Right atrium auricular region (tissue), 2 donors: ENCODE measurements around the gene FKBP6. TPM values are rescaled to one million over a fixed set of nuclear protein-coding genes. Genes with fewer than 3 reads are reported as not detected.
A peak's percentile ranks its signal among the peaks of the same experiment; 100 is the strongest.
"Not testable (repeated sequence)": the region's sequence is repeated elsewhere in the genome, so short reads cannot be mapped to it uniquely, and the experiment has no call there.

ENCODE experiments used
- DNase-seq: peaks from one replicate; pipeline ENCODE4 v3.0.0-alpha.2; 2019; ENCODE audit warnings: low spot score
- H3K27ac ChIP-seq, 2 donors: fragments of 200-600 bp; sonication (generic); 1 replicate in 1 of 2; 2 replicates in 1 of 2; pipeline ENCODE4 v1.5.1; 2016 to 2019
- H3K27me3 ChIP-seq, 2 donors: fragments of 200-600 bp; sonication (generic); one replicate each; pipeline versions ENCODE4 v1.5.1 to v1.6.0; 2017 to 2019
- H3K36me3 ChIP-seq: fragments of 200-600 bp; sonication (generic); one replicate; pipeline ENCODE4 v1.5.1; 2016
- H3K4me1 ChIP-seq, 2 donors: fragments of 200-600 bp; sonication (generic); one replicate each; pipeline versions ENCODE4 v1.5.1 to v1.6.0; 2017 to 2019
- H3K4me3 ChIP-seq, 2 donors: fragments of 200-600 bp; sonication (generic); 1 replicate in 1 of 2; 2 replicates in 1 of 2; pipeline ENCODE4 v1.5.1; 2017 to 2019; ENCODE audit warnings: mild to moderate bottlenecking in 1 of 2, moderate library complexity in 1 of 2
- H3K9me3 ChIP-seq, 2 donors: fragments of 200-600 bp; sonication (generic); one replicate each; pipeline ENCODE4 v1.5.1; 2019
- total RNA-seq, 2 donors: library from RNA; depleted of rRNA; stranded (reverse); fragments of >200 nt; gene quantifications; one replicate each; pipeline ENCODE4 v1.1.0, GENCODE V29; 2016
- TF ChIP-seq, protein P1 (sequence below), 2 donors: fragments of 200-600 bp; sonication (generic); IDR thresholded peaks; one replicate each; pipeline ENCODE4 v1.5.1; 2019; ENCODE audit warnings: antibody characterized with exemption in 2 of 2

The FKBP6 gene
- total RNA-seq, 2 donors from 2014 or later, result not detected

DNA sequence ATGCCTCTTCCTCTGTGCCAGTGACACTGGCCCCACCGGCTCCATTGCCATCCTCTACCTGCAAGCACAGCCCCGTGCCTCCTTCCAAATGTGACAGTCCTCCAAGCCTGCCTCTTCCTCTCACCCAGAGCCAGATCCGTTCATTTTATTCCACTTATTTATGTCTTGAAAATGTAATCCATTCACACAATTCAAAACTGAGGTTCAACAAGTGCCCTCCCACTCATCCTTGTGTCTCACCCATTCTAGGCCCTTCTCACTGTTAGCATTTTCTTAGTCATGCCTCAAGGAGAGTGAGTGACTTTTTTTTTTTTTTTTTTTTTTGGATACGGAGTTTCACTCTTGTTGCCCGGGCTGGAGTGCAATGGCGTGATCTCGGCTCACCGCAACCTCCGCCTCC is 41.7 kb downstream of the FKBP6 start:
- H3K9me3 ChIP-seq, result no peaks in the 10 kb centered on the region
- no peak for DNase-seq
- no peak overlapping the region for H3K4me3 ChIP-seq
- H3K36me3 ChIP-seq, result no peaks in the 10 kb centered on the region
- H3K4me1 ChIP-seq, result no peaks in the 10 kb centered on the region
- TF ChIP-seq, protein P1, sequence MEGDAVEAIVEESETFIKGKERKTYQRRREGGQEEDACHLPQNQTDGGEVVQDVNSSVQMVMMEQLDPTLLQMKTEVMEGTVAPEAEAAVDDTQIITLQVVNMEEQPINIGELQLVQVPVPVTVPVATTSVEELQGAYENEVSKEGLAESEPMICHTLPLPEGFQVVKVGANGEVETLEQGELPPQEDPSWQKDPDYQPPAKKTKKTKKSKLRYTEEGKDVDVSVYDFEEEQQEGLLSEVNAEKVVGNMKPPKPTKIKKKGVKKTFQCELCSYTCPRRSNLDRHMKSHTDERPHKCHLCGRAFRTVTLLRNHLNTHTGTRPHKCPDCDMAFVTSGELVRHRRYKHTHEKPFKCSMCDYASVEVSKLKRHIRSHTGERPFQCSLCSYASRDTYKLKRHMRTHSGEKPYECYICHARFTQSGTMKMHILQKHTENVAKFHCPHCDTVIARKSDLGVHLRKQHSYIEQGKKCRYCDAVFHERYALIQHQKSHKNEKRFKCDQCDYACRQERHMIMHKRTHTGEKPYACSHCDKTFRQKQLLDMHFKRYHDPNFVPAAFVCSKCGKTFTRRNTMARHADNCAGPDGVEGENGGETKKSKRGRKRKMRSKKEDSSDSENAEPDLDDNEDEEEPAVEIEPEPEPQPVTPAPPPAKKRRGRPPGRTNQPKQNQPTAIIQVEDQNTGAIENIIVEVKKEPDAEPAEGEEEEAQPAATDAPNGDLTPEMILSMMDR (IDR thresholded peaks at IDR 0.05), result no peak
- H3K27ac ChIP-seq, result no peak overlapping the region
- H3K27me3 ChIP-seq, result no peaks in the 10 kb centered on the region

DNA sequence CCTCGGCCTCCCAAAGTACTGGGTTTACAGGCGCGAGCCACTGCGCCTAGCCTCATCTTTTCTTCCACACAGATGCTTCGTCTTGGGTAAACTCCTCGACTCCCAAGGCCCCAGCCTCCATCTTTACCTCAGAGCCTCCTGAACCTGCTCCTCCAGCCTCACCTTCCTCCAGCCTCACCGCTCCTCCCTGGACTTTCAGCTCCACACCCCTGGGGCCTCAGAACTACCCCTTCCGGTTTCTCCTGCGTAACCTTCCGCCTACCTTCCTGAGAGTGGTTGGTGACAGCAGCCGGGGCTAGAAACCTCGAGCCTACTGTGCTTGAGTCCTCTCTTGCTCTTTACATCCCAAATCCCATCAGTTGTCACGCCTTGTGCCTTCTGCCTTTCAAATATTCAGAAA is 45.8 kb downstream of the FKBP6 start:
- no peak for DNase-seq
- Histone ChIP-seq H3K27ac (no peak overlapping the region), H3K27me3 (peaks cover 0 to 5% of the 10 kb centered on the region in 2 donors), H3K36me3 (no peaks in the 10 kb centered on the region), H3K4me3 (no peak overlapping the region), H3K4me1 (no peaks in the 10 kb centered on the region), H3K9me3 (no peaks in the 10 kb centered on the region)
- TF ChIP-seq, protein P1 (IDR thresholded peaks at IDR 0.05), result no peak

DNA sequence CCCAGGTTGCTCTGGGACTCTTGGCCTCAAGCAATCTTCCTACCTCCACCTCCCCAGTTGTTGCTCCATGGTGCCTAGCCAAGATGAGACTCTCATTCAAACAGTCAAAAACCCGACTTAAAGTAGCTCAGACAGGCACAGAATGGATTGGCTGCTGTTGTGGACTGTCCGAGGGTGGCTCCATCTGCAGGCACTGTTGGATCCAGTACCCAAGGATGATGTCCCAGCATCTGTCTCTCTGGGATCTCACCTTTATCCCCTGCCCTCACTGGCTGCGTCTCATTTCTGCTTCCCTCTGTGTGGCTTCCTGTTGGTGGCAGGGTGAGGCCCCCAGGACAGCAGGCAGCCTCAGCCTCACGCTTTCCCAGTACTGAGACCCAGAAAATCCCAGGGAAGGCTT is 48.3 kb downstream of the FKBP6 start:
- not testable (repeated sequence) for H3K27me3 ChIP-seq, H3K9me3 ChIP-seq, DNase-seq, H3K36me3 ChIP-seq, H3K4me1 ChIP-seq, H3K27ac ChIP-seq, H3K4me3 ChIP-seq

DNA sequence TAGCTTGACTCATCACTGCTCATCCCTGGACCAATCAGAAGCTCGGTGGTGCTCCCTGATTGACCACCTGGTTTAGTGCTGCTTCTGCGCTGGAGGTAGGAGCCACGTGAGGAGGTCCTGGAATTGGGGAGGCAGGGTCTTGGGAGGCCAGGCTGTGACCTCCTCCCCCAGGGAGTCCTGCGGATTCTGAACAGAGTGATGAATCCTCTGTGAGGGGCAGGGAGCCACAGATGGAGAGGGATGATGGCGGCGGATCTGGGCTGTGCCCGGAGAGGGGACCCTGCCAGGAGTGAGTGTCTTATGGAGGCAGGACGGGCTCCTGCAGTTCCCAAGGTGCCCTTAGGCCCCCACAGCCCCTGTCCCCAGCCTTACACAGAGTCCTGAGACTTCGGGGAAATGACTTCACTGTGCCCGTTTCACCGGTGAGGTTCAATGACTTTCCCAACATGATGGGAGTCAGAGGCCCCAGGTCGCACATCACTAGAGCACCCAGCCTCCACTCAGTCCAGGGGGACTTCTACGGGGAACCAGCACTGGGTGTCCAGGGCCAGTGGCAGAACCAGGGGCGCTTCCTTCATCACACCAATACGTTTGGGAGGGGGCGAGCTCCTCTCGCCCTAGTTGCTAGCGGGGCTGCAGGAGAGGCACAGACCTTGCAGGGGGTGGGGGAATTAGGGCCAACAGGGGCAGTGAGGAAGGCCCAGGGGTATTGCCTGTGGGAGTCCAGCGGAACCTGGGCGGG is 48.9 kb downstream of the FKBP6 start:
- Histone ChIP-seq H3K27ac (no peak overlapping the region), H3K9me3 (no peaks in the 10 kb centered on the region), H3K27me3 (peaks cover 0 to 5% of the 10 kb centered on the region in 2 donors), H3K4me1 (no peaks in the 10 kb centered on the region), H3K4me3 (no peak overlapping the region), H3K36me3 (no peaks in the 10 kb centered on the region)
- no peak for DNase-seq
- TF ChIP-seq, protein P1 (IDR thresholded peaks at IDR 0.05), result no peak

DNA sequence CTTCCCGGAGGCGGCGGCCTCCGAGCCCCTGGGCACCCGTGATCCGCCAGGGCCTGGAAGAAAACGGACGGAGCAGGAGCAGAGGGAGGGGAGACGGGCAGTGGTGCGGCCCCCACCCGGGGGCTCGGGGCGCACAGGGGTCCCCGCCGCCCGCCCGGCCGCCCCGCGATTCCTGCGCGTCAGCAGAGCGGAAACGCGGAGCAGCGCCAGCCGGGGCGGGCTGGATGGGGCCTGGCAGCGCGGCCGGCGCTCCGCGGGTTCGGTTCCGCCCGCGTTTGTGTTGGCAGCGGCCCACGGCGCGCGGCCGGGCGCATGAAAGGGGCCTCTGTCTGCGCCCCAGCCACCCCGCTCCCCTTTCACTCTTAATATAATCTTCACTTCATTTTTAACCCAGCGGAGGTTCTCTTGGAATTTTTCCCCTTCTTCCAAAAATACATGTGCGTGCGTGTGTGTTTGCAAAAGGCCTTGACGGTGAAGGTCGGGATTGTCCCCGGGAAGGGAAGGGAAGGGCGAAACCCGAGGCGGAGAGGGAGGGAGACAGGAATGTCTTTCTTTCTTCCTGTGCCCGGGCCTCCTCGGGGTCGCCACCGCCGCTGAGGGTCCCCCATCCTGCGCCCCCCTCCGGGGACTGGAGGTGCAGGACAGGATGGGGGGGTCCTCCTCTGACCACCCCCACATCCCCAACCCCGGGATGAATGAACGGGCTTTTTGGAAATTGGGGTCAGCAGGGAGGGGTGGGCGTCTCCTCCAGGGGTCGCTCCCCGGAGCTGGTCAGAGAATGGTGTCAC is 49.6 kb downstream of the FKBP6 start:
- peak overlapping the region in 1 of 2 donors; percentile 11 for H3K4me3 ChIP-seq
- H3K27ac ChIP-seq, H3K4me1 ChIP-seq, H3K36me3 ChIP-seq, DNase-seq, H3K9me3 ChIP-seq, H3K27me3 ChIP-seq: not testable (repeated sequence)

DNA sequence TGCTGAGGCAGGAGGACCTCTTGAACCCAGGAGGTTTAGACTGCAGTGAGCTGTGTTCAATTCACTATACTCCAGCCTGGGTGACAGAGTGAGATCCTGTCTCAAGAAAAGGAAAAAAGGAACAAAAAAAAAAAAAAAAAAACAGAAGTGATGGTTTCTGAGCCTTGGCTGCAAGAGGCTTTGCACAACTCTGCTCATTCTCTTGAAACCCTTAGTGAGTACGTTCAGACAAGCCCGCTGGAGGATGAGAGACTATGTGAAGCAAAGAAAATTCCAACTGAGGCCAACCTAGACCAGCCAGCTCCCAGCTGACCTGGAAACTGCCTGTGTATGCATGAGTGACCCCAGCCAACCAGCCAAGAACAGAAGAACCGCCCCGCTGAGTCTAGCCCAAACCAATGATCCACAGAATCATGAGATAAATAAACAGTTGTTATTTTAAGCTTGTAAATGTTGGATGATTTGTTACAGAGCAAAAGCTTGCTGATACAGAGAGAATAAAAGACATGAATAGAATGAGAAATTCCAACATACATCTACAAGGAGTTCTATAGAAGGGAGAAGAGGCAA is 55.1 kb downstream of the FKBP6 start:
- H3K27ac ChIP-seq, result no peak overlapping the region
- H3K36me3 ChIP-seq, result no peaks in the 10 kb centered on the region
- DNase-seq, result no peak
- H3K27me3 ChIP-seq, result peaks cover 0 to under 1% of the 10 kb centered on the region in 2 donors
- no peaks in the 10 kb centered on the region for H3K4me1 ChIP-seq
- TF ChIP-seq, protein P1 (IDR thresholded peaks at IDR 0.05), result no peak
- peaks cover 4 to 36% of the 10 kb centered on the region in 2 donors for H3K9me3 ChIP-seq
- no peak overlapping the region for H3K4me3 ChIP-seq
